SKM-1 (cell line): ENCODE measurements around the gene CACNA2D3.

Experiments used
- DNase-seq: peaks from one replicate; lab custom pipeline; 2025; ENCODE audit not compliant: unreplicated experiment; lab: John Stamatoyannopoulos, UW

CACNA2D3 gene

GRCh38 chr3:54776601-54777000, 654.2 kb downstream of the CACNA2D3 start:
- no peak for DNase-seq

- DNase-seq, result no peak
Measured at GRCh38 chr3:54777141-54777540, 654.8 kb downstream of the CACNA2D3 start.

GRCh38 chr3:54780336-54780735, 658.0 kb downstream of the CACNA2D3 start:
- DNase-seq, result no peak

GRCh38 chr3:54781728-54782127, 659.4 kb downstream of the CACNA2D3 start:
- DNase-seq, result no peak

GRCh38 chr3:54783611-54784010, 661.3 kb downstream of the CACNA2D3 start:
- no peak for DNase-seq

- no peak for DNase-seq
Measured at GRCh38 chr3:54784021-54784420, 661.7 kb downstream of the CACNA2D3 start.

- no peak for DNase-seq
Measured at GRCh38 chr3:54785976-54786375, 663.6 kb downstream of the CACNA2D3 start.

GRCh38 chr3:54790051-54790450, 667.7 kb downstream of the CACNA2D3 start:
- DNase-seq, result no peak

- no peak for DNase-seq
Measured at GRCh38 chr3:54791501-54792156, 669.3 kb downstream of the CACNA2D3 start.

- DNase-seq, result no peak
Measured at GRCh38 chr3:54792584-54792983, 670.2 kb downstream of the CACNA2D3 start.

- DNase-seq, result no peak
Measured at GRCh38 chr3:54793171-54793570, 670.8 kb downstream of the CACNA2D3 start.

- no peak for DNase-seq
Measured at GRCh38 chr3:54797111-54797510, 674.8 kb downstream of the CACNA2D3 start.

GRCh38 chr3:54800478-54800877, 678.1 kb downstream of the CACNA2D3 start:
- DNase-seq, result no peak

- no peak for DNase-seq
Measured at GRCh38 chr3:54801977-54802376, 679.6 kb downstream of the CACNA2D3 start.

- DNase-seq, result no peak
Measured at GRCh38 chr3:54810401-54810800, 688.0 kb downstream of the CACNA2D3 start.

- DNase-seq, result no peak
Measured at GRCh38 chr3:54814224-54814623, 691.9 kb downstream of the CACNA2D3 start.

GRCh38 chr3:54817628-54818027, 695.3 kb downstream of the CACNA2D3 start:
- no peak for DNase-seq

GRCh38 chr3:54818486-54818885, 696.1 kb downstream of the CACNA2D3 start:
- DNase-seq, result no peak

GRCh38 chr3:54818942-54819341, 696.6 kb downstream of the CACNA2D3 start:
- no peak for DNase-seq

GRCh38 chr3:54819946-54820345, 697.6 kb downstream of the CACNA2D3 start:
- no peak for DNase-seq

GRCh38 chr3:54822206-54822605, 699.9 kb downstream of the CACNA2D3 start:
- no peak for DNase-seq

- no peak for DNase-seq
Measured at GRCh38 chr3:54826251-54826691, 703.9 kb downstream of the CACNA2D3 start.

GRCh38 chr3:54827056-54827687, 704.8 kb downstream of the CACNA2D3 start:
- DNase-seq, result no peak
